GM12872 (cell line): ENCODE results near the gene HIPK2.

Experiments
- TF ChIP-seq, protein P1 (sequence below): IDR thresholded peaks from 3 replicates; pipeline ENCODE4 v1.5.1; 2011; ENCODE audit warnings: low read depth, mild to moderate bottlenecking, low read length, moderate library complexity; ENCODE audit not compliant: insufficient read depth

The HIPK2 gene

DNA sequence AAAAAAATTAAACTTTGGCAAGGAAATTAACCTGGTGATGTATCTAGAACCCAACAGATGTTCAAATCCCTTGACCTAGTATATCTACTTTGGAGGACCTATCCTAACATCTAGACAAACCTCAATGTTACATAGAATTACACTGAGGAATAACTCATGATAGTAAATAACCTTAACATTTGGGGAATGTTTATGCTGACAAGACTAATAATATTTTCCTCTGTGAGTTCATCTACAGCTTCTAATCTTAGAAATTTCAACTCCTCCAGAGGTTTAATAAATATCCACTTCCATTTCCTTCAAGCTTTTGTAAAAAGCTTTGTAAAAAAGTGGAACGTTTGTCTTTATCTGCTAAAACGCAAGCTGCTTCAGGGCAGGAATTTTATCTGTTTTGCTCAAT, 12.7 kb downstream of the HIPK2 start:
- TF ChIP-seq, protein P1, sequence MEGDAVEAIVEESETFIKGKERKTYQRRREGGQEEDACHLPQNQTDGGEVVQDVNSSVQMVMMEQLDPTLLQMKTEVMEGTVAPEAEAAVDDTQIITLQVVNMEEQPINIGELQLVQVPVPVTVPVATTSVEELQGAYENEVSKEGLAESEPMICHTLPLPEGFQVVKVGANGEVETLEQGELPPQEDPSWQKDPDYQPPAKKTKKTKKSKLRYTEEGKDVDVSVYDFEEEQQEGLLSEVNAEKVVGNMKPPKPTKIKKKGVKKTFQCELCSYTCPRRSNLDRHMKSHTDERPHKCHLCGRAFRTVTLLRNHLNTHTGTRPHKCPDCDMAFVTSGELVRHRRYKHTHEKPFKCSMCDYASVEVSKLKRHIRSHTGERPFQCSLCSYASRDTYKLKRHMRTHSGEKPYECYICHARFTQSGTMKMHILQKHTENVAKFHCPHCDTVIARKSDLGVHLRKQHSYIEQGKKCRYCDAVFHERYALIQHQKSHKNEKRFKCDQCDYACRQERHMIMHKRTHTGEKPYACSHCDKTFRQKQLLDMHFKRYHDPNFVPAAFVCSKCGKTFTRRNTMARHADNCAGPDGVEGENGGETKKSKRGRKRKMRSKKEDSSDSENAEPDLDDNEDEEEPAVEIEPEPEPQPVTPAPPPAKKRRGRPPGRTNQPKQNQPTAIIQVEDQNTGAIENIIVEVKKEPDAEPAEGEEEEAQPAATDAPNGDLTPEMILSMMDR = no peak

DNA sequence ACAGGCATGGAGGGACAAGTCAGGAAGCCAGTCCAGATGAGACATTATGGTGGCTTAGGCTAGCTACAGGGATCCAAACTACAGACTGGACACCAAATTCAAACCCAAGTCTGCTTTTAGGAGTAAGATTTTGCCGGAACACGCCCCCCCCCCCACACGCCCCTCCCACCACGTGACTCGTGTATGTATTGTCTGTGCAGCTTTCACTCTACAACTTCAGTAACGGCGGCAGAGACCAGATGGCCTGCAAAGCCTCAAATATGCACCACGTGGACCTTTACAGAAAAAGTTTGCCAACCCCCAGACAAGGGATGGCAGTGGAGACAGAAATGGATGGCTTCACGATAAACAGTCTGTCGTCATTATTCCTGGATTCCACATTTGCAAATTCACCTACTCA, 14.5 kb downstream of the HIPK2 start:
- TF ChIP-seq, protein P1 = no peak

DNA sequence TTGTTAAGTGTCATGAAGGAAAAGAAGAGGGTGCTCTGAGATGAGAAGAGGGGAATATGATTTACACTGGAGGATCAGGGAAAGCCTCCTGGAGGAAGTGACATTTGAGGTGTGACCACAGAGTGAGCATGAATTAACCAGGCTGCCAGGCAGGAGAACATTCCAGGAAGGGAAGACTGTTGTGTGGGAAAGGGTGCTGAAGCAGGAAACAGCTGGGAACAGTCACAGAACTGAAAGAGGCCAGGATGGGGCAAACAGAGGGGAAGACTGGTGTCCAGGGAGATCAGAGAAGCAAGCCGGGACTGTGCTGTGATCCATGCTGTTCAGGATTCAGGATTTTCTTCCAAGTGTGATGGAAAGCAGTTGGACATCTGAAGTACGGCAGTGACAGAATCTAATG, 14.9 kb downstream of the HIPK2 start:
- TF ChIP-seq, protein P1 = no peak

DNA sequence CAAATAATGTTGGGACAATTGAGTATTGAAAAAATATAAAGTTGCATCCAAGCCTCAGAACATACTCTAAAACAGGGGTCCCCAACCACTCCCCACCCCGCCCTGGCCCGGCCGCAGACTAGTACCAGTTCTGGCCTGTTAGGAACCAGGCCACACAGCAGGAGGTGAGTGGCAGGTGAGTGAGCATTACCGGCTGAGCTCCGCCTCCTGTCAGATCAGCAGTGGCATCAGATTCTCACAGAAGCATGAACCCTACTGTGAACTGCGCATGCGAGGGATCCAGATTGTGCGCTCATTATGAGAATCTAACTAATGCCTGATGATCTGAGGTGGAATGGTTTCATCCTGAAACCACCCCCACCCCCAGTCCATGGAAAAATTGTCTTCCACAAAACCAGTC, 19.4 kb downstream of the HIPK2 start:
- TF ChIP-seq, protein P1 = no peak

DNA sequence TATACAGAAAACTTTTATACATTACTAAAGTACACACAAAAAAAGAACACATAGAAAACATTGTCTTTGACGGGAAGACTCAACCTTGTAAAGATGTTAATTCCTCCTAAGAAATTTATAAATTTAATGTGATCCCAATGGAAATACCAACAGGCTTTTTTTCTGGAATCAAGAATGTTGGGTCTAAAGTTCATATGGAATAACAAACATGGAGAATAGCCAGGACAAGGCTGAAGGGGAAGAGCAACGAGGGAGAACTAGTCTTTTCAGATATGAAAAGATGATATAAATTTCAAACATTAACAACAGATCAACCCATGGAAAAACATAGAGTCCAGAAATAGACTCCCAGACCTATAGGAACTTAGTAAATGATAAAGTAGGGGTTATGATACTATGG, 19.8 kb downstream of the HIPK2 start:
- TF ChIP-seq, protein P1 = no peak

DNA sequence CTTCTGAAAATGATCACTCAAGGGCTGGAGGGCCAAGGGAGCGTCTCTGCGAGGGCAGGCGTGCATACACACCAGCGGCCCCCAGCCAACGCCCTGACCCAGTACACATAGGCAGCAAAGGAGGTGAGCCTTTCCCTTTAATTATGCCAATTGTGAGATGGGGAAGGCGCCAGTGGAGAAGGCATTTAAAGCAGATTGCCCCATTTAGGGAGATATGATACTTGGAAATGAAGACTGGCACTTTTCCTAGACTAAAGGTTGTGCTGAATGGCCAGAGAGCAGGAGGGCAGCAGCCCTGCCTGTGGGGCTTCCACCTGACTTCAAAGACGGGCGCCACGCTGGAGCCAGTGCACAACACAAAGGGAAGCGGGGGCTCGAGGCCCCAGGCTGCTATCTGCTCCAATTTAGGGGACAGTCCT, 24.1 kb downstream of the HIPK2 start:
- TF ChIP-seq, protein P1 = no peak

DNA sequence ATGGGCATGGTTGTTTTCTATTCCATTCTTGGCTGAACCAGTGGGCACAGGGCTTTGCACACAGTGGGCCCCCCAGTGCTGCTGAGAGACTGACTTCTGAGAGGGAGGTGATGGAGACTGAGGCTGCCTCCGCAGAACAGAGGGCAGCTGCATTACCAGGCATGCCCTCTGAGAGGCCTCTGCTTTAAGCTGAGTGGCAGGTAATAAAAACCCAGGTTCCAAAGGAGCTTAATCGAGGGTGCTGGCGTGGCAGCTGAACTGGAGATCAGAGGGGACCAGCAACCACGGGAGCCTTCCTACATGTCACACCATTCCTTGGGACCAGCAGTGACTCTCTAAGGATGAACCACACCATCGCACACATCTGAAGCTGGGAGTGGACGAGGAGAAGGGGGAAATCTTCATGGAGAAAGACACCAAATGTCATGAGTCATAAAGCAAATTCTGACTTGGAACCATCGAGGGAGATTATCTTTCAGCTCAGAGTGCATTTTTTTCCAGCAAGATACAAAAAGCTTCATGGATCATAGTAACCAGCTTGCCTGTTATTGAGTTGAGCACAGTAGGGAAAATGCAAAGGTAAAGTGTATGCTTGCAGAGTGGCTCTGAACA, 24.6 kb downstream of the HIPK2 start:
- TF ChIP-seq, protein P1 = peak; percentile 40; the same call in 2 of the 3 replicates
